RKO (cell line): Measurements from ENCODE around the gene PPP1R9A.

Source experiments
- DNase-seq: peaks from one replicate; pipeline ENCODE4 v3.0.0-alpha.2; 2016; ENCODE audit warnings: low spot score

The PPP1R9A gene

DNA sequence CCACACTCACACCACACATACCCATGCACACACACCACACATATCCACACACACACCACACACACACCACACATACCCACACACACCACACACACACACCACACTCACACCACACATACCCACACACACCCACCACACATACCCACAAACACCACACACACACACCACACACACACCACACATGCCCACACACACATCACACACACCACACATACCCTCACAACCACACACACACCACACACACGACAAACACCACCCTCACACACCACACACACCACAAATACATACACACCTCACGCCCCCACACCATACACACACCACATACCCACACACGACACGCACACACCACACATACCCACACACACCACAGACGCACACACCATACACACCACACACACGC lies 297.2 kb downstream of the PPP1R9A start:
- DNase-seq: no peak

DNA sequence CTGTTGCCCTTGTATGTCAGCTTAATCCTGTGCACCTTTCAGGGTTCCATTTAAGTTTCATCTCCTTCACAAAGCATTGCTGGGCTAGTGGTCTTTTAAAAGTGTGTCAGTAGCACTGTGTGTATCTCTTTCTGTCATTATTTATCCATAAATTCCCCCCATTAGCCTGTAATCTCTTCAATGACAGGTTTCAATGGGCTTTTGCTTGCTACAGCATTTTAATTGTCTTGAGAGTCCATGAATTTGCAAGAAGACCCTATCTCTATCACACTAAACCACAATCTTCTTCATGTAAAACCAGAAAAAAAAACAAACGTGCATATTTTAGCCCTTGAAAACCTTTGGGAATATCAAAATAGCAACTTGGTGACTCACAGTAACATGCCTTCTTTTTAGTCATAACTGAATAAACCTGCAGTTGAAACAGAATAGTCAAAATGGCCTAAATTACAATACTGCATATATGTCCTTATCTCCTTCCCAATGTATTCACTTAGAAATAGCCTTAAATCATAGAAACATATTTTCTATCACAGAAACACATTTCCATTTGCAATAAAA lies 298.4 kb downstream of the PPP1R9A start:
- peak; percentile 66 for DNase-seq

DNA sequence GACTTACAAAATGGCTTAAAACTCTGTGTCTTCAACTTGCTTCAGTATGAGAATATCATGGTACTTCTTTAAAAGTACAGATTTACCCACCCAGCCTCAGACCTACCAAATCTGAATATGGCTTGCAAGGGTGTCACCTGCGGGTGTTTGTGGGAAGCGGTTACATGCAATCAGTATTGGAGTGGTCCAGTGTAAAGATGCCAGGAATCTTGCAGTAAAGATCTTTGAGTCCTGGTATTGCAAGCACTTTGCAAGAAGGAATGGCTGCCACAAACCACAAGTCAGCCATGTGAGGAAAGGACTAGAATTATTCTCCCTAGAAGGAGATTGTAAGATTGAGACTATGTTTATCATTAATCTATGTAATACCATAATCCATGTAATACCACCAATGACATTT lies 301.9 kb downstream of the PPP1R9A start:
- DNase-seq: no peak

DNA sequence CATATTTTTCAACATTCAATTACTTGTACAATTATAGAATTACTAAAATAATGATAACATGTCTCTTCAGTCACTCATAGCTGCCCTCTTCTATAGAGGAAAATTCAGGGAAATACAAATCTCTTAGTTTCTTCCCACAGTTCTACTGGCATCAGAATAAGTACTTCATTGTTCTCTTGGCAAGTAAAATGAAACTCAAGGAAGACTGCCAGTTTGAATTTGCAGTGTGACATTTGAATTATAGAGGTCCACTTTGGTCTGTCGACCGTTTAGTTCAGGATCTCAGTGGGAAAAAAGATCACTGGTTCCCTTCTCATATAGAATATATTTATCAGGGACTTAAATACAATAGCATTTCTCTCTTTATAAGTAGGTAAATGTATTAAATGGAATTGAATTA lies 302.4 kb downstream of the PPP1R9A start:
- no peak for DNase-seq

DNA sequence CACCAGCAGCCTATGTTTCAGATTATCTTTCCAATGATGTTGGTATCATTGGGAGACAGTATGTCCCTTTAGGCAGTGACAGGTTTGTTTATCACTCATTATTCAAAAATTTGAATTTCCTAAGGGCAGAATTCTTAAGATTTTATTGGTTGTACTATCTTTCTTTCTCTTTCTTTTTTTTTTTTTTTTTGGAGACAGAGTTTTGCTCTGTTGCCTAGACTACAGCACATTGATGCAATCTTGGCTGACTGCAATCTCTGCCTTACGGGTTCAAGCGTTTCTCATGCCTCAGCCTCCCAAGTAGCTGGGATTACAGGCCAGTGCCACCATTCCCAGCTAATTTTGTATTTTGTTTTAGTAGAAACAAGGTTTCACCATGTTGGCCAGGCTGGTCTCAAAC lies 305.8 kb downstream of the PPP1R9A start:
- DNase-seq: no peak

DNA sequence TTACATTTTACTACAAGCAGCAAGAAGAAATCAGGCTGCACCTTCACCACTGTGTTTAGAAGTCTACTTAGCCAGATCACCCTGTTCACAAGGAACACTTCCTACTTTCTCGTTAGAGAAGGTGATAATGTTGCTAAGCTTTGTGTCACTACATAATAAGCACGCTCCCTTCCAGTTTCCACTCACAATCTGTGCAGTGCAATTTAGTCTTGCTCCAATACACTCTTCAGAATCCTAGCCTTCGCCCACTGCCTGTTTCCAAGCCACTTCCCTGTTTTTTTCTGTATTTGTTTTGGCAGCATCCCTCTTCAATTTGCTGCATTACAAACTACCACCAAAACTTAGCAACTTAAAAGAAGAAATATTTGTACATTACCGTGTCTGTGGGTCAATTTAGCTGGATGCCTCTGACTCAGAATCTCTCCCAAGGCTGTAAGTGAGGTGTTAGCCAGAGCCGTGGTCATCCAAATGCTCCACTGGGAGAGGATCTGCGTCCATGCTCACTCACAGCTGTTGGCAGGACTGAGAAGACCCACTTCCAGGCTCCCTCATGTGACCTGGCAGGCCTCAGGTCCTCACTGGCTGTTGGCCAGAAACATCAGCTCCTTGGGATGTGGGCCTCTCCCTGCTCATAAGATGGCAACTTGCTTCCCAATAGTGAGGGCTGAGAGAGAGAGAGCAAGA lies 306.6 kb downstream of the PPP1R9A start:
- no peak for DNase-seq

DNA sequence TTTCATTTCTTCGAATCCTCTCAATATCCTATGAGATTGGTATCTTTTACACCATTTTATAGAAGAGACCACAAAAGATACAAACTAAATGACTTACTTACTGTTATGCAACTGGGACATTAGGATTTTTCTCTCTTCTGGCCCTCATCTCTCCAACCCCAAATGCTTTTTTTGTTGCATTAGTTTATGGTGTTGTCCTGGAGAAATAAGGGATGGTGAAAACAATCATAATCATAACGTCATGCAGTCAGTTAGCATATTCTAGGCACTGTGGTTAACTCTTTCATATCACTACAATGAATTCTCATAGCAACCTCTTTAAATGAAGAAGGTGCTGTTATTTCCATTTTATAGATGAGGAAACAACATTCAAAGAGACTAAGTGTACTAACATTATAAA lies 312.3 kb downstream of the PPP1R9A start:
- DNase-seq: no peak

DNA sequence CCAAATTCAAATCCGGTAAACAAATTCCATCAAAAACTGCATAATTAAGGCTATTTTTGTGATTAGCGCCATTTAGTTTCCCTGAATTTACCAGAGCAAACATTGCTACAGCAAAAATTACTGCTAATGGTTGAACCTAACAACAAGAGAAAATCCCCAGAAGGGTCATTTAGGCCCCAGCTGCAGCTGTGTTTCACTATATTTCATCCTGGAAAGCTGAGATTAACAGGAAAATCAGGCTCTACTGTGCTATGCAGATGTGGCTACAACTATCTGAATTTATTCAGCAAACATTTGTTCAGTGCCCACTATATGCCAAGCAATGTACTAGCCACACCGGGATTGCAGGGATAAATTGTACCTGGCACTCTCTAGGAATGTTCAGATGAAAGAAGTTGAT lies 312.9 kb downstream of the PPP1R9A start:
- no peak for DNase-seq

DNA sequence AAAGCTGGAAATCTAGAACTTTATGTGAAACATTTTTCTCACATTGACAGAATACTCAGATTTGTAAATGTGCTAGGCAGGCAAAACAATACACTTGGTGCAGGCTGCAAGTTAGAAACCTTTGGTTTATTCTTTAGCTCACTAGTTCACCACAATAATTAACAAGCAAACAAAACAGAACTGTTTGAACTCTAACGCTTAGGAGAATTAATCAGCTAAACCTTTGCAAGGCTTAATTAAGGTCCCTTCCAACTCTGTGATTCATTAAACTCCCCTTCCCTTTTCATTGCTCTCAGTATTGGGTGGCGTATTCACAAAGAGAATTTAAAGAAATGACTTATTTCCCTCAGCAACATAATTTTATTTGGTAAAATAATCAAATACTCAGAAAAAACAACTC lies 317.9 kb downstream of the PPP1R9A start:
- no peak for DNase-seq

DNA sequence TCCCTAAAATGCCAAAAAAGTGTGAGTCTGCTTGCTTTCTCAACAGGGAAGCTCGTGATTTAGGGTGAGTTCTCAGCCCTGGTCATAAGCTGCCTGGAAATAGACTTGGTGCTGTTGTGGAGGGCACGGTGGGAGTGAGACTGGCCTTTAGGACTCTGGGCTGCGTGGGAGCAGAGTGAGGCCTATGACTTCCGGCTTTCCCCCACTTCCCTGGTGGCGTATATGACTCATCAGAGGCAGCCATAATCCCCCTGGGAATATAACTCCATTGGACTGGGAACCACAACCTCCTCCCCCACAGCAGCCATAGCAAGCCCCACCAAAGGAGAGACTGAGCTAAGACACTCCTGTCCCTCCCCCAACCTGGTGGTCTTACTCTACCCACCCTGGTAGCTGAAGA lies 321.9 kb downstream of the PPP1R9A start:
- no peak for DNase-seq

DNA sequence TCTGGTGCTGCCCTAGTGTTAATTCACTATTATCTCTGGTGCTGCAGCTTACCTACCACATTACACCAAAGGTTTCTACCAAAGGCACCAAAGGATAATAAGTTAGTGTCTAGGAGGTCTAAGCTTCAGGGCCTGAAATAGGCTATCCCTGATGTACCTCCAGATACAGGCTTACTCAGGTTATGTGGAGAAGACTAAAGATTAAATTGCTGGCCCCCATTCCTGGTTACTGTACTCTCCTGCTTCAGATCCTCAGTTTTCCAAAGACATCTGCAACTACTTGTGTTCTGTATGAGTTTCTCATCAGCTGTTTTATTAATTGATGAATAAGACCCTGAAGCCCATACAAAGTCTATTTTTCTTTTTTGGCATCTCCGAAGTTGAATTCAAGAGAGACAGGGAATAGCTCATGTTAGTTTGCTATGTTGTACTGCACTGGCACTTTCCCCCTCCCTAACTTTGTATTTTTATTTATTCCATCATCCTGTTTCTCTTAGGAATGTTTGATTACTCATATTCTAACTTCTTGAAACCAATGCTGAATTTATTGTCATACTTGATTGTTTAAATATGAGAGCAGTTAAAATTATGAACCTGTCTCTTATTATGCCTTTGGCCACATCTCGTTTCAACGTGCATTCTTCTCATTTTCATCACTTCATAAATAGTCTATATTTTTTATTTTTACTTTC lies 331.0 kb downstream of the PPP1R9A start:
- DNase-seq: no peak

DNA sequence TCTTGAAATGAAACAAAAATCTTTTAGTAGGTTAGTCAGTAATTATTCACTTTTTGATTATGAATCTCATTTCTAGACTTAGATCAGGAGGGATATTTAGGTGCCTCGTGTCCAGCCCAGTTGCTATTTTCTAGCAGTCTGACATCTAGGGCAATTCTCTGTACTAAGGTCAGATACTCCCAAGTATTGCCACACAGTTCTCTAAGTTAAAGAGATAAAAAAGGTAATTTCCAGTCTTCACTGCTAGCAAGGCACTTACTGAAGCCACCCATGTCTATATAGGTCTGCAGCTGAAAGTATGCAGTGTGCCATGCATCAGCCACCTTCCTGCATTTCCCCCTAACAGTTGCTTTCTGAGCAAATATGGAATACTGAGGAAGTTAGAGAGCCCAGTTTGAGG lies 333.5 kb downstream of the PPP1R9A start:
- DNase-seq: no peak

DNA sequence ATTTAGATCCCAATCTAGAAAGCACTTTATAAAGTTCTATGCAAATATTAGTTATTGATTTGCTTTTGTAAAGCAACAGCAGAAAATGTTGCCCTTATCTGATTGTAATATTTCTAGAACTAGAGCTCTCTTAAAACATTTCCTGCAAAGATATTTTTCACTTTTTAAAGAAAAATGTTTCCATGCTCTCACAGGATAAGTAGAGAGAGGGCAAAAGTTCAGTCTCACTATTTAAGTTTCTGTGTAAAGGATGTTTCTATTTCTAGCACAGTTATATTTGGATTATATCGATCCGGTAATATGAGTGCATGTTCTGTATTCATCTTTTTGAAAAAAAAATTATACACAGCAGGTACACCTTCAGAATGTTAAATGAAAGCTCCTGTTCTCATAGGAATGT lies 334.9 kb downstream of the PPP1R9A start:
- DNase-seq: no peak

DNA sequence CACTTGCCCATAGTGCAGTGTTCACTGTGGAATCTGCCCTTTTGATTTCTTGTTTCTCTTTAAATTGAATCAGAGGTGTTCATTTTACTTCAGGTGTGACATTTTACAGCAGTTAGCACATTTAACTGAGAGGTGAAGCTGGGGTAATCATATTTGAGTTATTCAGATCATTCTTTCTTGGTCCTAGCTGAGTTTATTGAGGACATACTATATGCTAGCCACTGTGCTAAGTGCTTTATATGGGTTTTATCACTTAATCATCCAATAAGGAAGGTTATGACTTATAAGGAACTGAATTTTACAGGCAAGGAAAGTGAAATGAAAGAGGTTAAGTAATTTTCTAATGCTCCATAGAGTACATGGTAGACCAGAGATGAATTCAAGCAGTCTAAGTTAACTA lies 337.2 kb downstream of the PPP1R9A start:
- DNase-seq: no peak

DNA sequence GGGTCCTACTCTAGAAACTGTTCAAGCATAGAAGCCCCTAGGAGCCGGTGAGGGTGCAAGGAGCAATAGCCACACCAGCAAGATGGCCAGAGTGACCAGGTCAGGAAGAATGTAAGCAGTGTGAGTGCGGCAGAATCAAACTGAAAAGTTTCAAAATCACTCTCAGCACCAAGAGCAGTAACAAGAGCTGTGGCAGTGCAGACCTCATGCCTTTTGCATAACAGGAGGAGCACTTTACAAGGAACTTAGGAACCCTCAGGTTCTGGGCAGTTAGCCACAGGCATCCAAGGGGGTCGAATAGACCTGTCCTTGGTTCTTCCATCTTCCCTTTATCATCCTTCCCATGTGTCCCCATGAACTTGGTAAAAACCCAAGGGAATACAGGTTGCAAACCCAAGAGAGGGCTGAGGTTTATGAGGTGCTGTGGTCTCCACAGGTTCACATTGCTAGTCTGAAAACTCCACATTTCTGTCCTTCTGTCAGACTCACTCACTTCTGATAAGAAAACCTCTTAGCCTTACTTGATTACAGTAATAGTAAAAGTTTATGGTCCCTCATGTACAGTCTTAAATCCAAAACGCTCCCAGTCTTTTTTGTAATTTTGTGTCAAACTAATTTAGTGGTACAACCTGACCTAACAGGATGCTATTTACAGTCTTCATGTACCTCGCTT lies 338.6 kb downstream of the PPP1R9A start:
- no peak for DNase-seq

DNA sequence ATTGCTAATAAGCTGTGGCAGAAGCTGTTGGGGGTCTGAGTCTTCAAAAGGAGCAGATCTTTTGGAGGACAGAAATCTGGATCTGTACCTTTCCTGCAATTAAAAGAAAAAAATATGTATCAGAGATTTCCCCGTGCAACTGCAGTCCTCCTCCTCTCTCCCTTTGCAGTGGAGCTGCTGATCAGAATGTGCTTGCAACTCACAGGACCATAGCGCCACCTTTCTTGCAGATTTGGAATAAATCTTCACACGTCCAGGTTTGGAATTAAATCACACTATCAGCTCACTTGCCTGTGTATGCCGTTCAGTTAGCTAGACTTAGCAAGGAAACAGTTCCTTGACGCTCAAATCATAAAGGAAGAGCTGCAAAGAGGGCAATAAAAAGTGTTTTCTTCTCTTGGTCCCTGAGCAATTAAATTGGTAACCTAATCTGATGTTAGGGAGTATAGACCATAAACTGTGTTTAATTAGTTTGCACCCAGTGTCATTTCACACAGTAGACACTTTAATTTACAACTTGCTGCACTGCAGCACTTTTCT lies 339.5 kb downstream of the PPP1R9A start:
- DNase-seq: peak; percentile 86

DNA sequence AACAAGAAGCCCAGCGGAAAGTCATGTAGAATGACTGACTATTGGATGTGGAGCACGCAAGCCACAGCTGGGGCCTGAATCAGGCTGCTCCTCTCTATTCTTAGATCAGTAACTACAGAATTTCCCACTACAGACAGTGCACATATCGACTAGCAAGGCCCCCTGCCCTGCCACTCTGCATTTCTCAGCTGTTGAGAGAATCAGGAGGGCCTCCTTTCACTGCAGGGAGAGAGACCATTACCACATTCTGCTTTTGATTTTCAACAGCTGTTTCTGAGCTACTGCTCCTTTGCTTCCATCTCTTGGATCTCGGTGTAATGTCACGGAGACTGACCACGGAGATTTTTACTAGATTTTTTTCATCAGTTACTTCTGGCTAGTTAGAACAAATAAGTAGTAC lies 343.2 kb downstream of the PPP1R9A start:
- DNase-seq: no peak

DNA sequence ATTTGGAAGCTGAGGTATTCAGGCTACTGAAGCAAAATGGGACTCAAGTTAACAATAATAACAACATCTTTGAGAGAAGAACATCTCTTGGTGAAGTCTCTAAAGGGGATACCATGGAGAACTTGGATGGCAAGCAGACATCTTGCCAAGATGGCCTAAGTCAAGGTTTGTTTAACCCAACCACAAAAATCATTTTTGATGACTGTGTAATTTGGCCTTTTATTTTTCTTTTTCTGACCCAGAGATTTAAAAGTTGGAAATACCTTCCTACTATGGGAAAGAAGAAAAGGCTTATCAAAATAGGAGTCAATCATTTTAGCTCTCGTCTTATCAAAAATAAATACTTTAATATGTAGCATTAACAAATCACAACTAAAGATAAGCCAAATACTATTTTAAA lies 344.6 kb downstream of the PPP1R9A start:
- no peak for DNase-seq

DNA sequence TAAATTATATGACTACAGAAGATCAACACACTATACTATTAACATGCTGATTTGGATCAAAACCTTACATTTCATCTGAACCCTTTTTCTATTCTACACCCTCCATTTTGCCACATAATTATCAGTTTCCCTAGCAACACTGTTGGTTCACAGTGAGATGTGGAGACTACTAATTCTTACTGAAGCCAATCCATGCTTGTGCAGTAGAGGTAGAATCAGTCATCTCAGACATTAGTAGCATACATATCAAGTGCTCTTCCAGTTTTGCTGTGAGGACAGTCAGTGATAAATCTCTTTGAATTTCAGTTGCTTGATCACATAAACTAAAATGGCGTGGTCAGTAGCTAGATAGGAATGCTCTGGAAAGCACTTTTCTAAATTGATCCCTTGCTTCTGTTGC lies 346.6 kb downstream of the PPP1R9A start:
- DNase-seq: no peak

DNA sequence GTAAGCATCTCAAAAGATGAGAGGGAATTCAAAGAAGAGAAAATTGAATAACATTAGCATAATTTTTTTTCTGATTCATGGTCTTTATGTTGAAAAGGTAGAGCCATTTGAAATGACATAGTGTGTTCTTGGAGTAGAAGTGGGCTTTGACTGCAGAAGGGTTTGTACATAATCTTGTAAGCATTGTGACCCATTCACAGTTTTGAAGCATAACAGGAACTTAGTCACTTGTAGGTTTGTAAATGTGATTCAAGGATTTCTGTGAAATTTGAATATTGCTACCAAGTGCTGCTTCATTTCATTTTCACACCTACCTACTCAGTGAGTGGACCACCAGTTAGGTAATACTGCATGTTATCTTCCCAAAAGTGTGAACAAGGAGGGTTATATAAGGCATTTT lies 348.3 kb downstream of the PPP1R9A start:
- peak; percentile 17 for DNase-seq

DNA sequence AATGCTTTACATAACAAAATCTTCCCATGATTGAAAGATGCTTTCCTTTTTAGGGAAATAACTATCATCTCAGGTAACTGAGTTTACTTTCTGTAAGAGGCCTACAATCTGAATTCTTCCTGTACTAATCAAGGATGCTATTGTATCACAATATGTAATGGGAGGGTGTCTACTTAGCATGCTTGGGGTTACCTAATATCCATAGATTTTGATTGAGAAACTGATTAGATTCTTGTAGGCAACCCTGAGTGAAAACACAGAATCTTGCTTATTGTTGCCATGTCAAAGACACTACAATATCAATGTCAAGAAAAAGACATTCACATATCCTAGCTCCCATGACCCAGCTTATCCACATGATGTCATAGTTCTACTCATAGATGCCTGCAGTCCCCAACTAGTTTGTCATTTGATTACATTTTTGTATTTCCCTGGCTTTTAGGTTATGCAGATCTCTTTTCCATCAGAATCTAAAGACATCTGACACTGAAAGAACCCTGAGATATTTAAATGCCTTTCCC lies 354.6 kb downstream of the PPP1R9A start:
- no peak for DNase-seq

DNA sequence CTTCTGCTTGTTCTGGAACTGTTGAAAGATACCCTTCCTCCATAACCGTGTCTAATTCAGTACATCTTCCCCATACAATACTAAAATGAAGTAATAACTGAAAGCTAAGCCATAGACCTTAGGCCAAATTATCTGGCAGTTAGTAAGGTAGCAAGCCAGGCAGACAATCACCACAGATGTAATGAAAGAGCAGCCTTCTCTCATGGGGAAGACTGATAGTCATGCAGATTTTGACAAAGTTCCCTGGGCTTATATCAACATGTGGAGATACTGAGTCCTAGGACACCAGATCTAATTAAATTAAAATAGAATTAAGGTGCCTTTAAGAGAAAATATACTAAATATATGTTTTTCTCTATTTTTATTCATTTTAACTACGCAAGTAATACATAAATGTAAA lies 355.5 kb downstream of the PPP1R9A start:
- no peak for DNase-seq
